K562 (cell line): Measurements from ENCODE around the gene LANCL1. TPM values are rescaled to one million over a fixed set of nuclear protein-coding genes. Genes with fewer than 3 reads are reported as not detected.

ENCODE experiments used
- ATAC-seq: fragments of 200-7000 bp; cut with Tn5 transposase; 3 replicates; pipeline ENCODE4 v1.9.1; 2020; ENCODE audit warnings: moderate library complexity
- BruUV-seq: library from RNA; stranded (reverse); fragments of 400-500 nt; replicated peaks from 2 replicates; lab custom pipeline; 2021; lab: Mats Ljungman, UMichigan
- CTCF ChIA-PET: fragments of 300-600 bp; formaldehyde crosslinking; extraction: SDS; loops from one replicate; lab custom pipeline; 2021; ENCODE audit warnings: low intra/inter-chr PET ratio; lab: Yijun Ruan, JAX
- POLR2A ChIA-PET: fragments of 300-600, 350-650 bp; sonication (Branson Sonifier 250); formaldehyde crosslinking; extraction: SDS; loops from one replicate; lab custom pipeline; 2021; ENCODE audit warnings: antibody characterized with exemption, inconsistent platforms; lab: Yijun Ruan, JAX
- DNase-seq, 4 experiments: peaks; one replicate each; pipeline versions ENCODE4 v3.0.0 to v3.0.0-alpha.2; 2011 to 2018; ENCODE audit warnings: low spot score in 3 of 4, mixed read lengths in 3 of 4; ENCODE audit errors: extremely low read depth in 1 of 4
- FAIRE-seq: peaks from 2 replicates; lab custom pipeline; 2011; peaks lifted over from hg19 to GRCh38; lab: Jason Lieb, UNC
- H2AFZ ChIP-seq: 2 replicates; pipeline ENCODE4 v1.6.0; 2011; ENCODE audit warnings: low read depth, low read length, control low read depth, inconsistent platforms
- H3K27ac ChIP-seq: fragments of 200-600 bp; 3 replicates; pipeline ENCODE4 v1.8.0; 2011; ENCODE audit warnings: low read depth, mild to moderate bottlenecking, control low read depth, inconsistent platforms, low read length, moderate library complexity, mixed read lengths; ENCODE audit errors: extremely low read depth
- H3K27me3 ChIP-seq, 2 experiments: fragments of 300-600 bp in 1 of 2; 2 replicates in 1 of 2; 3 replicates in 1 of 2; pipeline versions ENCODE4 v1.6.0 to v1.8.0; 2011; ENCODE audit warnings: inconsistent platforms in 2 of 2, low read length in 2 of 2, mild to moderate bottlenecking in 1 of 2, mixed read lengths in 1 of 2, moderate library complexity in 1 of 2; ENCODE audit not compliant: control insufficient read depth in 2 of 2, insufficient read depth in 2 of 2
- H3K36me3 ChIP-seq: fragments of 300-600 bp; 3 replicates; pipeline ENCODE4 v1.8.0; 2011; ENCODE audit warnings: mild to moderate bottlenecking, low read length, inconsistent platforms; ENCODE audit not compliant: control insufficient read depth, insufficient read depth
- H3K4me1 ChIP-seq, 2 experiments: fragments of 200-600 bp in 1 of 2; replicated peaks in 1 of 2; 2 replicates in 1 of 2; 3 replicates in 1 of 2; pipeline versions ENCODE4 v1.5.1 to v1.8.0; 2011; ENCODE audit warnings: inconsistent platforms in 2 of 2, low read length in 2 of 2, mild to moderate bottlenecking in 1 of 2, mixed read lengths in 1 of 2, moderate library complexity in 1 of 2; ENCODE audit not compliant: control insufficient read depth in 2 of 2, insufficient read depth in 2 of 2
- H3K4me2 ChIP-seq: 2 replicates; pipeline ENCODE4 v1.6.1; 2011; ENCODE audit warnings: low read length, control low read depth, inconsistent platforms, mixed read lengths; ENCODE audit not compliant: insufficient read depth
- H3K4me3 ChIP-seq: fragments of 200-600 bp; sonication (generic), shearing (Covaris generic); 2 replicates; pipeline ENCODE4 v1.5.1; 2016; ENCODE audit warnings: control low read depth, inconsistent platforms
- H3K79me2 ChIP-seq: fragments of 200-600 bp; 3 replicates; pipeline ENCODE4 v1.8.0; 2011; ENCODE audit warnings: low read length, inconsistent platforms; ENCODE audit not compliant: control insufficient read depth, insufficient read depth
- H3K9ac ChIP-seq, 2 experiments: 2 replicates each; pipeline versions ENCODE4 v1.6.0 to v1.6.1; 2011; ENCODE audit warnings: low read depth in 2 of 2, low read length in 2 of 2, control low read depth in 1 of 2, inconsistent platforms in 1 of 2, mild to moderate bottlenecking in 1 of 2, mixed read lengths in 1 of 2; ENCODE audit not compliant: insufficient read depth in 1 of 2
- H3K9me1 ChIP-seq: one replicate; pipeline ENCODE4 v1.6.0; 2011; ENCODE audit warnings: inconsistent platforms, mild to moderate bottlenecking, low read length, moderate library complexity; ENCODE audit not compliant: control insufficient read depth, insufficient read depth
- H3K9me3 ChIP-seq: replicated peaks from 2 replicates; pipeline ENCODE4 v1.5.1; 2011; ENCODE audit warnings: low read depth, low read length, inconsistent platforms; ENCODE audit not compliant: control insufficient read depth, insufficient read depth
- H4K20me1 ChIP-seq: replicated peaks from 2 replicates; pipeline ENCODE4 v1.6.1; 2011; ENCODE audit warnings: low read length, inconsistent platforms, mixed read lengths; ENCODE audit not compliant: control insufficient read depth, insufficient read depth
- CBFA2T2 ChIP-seq: fragments of 450-650 bp; conservative IDR thresholded peaks from 2 replicates; pipeline ENCODE4 v1.6.1; 2017; ENCODE audit warnings: mild to moderate bottlenecking
- E2F5 ChIP-seq: sonication (generic); formaldehyde crosslinking; IDR thresholded peaks from 2 replicates; pipeline ENCODE4 v1.8.0; 2022; ENCODE audit warnings: mild to moderate bottlenecking, missing genetic modification reagents
- HDGF ChIP-seq: fragments of 450-650 bp; IDR thresholded peaks from 2 replicates; pipeline ENCODE4 v1.6.1; 2016
- IRF9 ChIP-seq: fragments of 450-650 bp; IDR thresholded peaks from 2 replicates; pipeline ENCODE4 v1.6.1; 2016; ENCODE audit warnings: missing biosample characterization, missing genetic modification characterization
- JUN ChIP-seq, 2 experiments: sonication (generic) in 1 of 2; formaldehyde crosslinking in 1 of 2; IDR thresholded peaks; 2 replicates each; pipeline versions ENCODE4 v1.6.1 to v1.8.0; 2012 to 2022; ENCODE audit warnings: borderline replicate concordance in 2 of 2, mild to moderate bottlenecking in 2 of 2, improper control_type of control experiment in 1 of 2, low read depth in 1 of 2, low read length in 1 of 2, missing genetic modification reagents in 1 of 2
- OTX1 ChIP-seq: fragments of 450-650 bp; formaldehyde crosslinking; IDR thresholded peaks from 2 replicates; pipeline ENCODE4 v1.4.0; 2022; ENCODE audit warnings: mild to moderate bottlenecking
- RBM25 ChIP-seq: fragments of 200-400 bp; formaldehyde crosslinking; IDR thresholded peaks from 2 replicates; pipeline ENCODE4 v1.6.1; 2018; ENCODE audit warnings: low read length, low read depth, moderate library complexity; ENCODE audit not compliant: severe bottlenecking
- SMARCE1 ChIP-seq: fragments of 450-650 bp; IDR thresholded peaks from 2 replicates; pipeline ENCODE4 v1.7.1; 2016; ENCODE audit warnings: mild to moderate bottlenecking
- YY1 ChIP-seq, 3 experiments: IDR thresholded peaks; 2 replicates each; pipeline ENCODE4 v1.6.1; 2011; ENCODE audit warnings: low read length in 2 of 3, mild to moderate bottlenecking in 2 of 3, moderate library complexity in 2 of 3, borderline replicate concordance in 1 of 3, control low read depth in 1 of 3, low read depth in 1 of 3; ENCODE audit not compliant: insufficient read depth in 3 of 3, insufficient replicate concordance in 2 of 3, control insufficient read depth in 1 of 3, insufficient read length in 1 of 3; ENCODE audit errors: extremely low read depth in 1 of 3
- ZBED1 ChIP-seq: IDR thresholded peaks from 2 replicates; pipeline ENCODE4 v1.6.1; 2014
- ZNF449 ChIP-seq: fragments of 250-450 bp; sonication (Bioruptor Pico); IDR thresholded peaks from 2 replicates; pipeline ENCODE4 v1.8.0; 2022; ENCODE audit warnings: moderate library complexity, mild to moderate bottlenecking, inconsistent platforms
- in situ Hi-C: fragments of 300-500 bp; cut with MboI; formaldehyde crosslinking; loops from 4 replicates; pipeline ENCODE4 v1.15.0; 2018; ENCODE audit warnings: inconsistent platforms, mixed read lengths
- intact Hi-C: fragments of 100-400 bp; cut with micrococcal nuclease; formaldehyde crosslinking; loops from 2 replicates; pipeline ENCODE4 v1.14.2; 2022
- polyA plus RNA-seq, 8 experiments: library from polyadenylated mRNA; depleted of rRNA in 4 of 8; stranded (reverse) in 5 of 8; unstranded in 3 of 8; fragments of >200 nt; fragmentation: Nextera tagmentation in 2 of 8; fragmentation: Illumina TruSeq in 1 of 8; extraction: Ambion mirVana in 2 of 8; extraction: Trizol in 1 of 8; gene quantifications; 2 replicates each; pipeline versions ENCODE4 v1.2.1 to v1.2.3, GENCODE V29; 2011 to 2014; ENCODE audit warnings: inconsistent platforms in 1 of 8, missing spikeins in 1 of 8
- total RNA-seq, 7 experiments: library from RNA; depleted of rRNA in 6 of 7; stranded (reverse); fragments of >200 nt in 6 of 7; fragmentation: Illumina TruSeq in 2 of 7; extraction: Trizol in 2 of 7; gene quantifications; 2 replicates each; pipeline versions ENCODE4 v1.2.1 to v1.2.3, GENCODE V29; 2011 to 2021; ENCODE audit warnings: low replicate concordance in 1 of 7
- TF ChIP-seq, protein P1 (sequence below): fragments of 250-450 bp; sonication (Bioruptor Pico); IDR thresholded peaks from 2 replicates; pipeline ENCODE4 v1.8.0; 2022; ENCODE audit warnings: inconsistent platforms, mild to moderate bottlenecking, moderate library complexity, borderline replicate concordance
- TF ChIP-seq, protein P2 (sequence below): sonication (generic); IDR thresholded peaks from 2 replicates; pipeline ENCODE4 v1.6.1; 2016

Gene LANCL1
- total and polyA plus RNA-seq, 9 of the 15 experiments (the other 6 are each of a cell fraction or from before 2014, with no cell fraction given) = 15.3 to 56.3 (median 30.1) TPM

DNA sequence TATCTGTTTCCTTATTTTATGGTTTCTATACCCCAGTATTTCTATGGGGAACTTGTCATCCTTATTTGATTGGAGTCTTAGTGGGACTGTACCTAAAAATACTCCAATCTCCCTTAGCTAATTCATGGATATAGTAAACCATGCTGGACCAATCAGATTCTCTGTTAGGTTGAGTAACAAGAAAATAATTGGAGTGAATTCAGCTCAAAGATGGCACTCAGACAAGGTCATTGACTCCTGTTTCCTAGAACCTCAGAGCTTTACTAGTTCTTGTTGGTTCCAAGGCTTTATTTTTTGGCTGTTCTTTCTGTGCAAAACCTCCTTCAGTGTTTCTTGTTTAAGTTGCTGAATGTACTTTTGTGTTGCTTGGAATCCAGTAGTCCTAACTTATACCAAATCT lies 48.0 kb upstream of the LANCL1 start:
- Histone ChIP-seq H2AFZ (no peak overlapping the region), H3K9me3 (no peaks in the 10 kb centered on the region), H4K20me1 (no peaks in the 10 kb centered on the region), H3K27me3 (no peaks in the 10 kb centered on the region), H3K9me1 (no peaks in the 10 kb centered on the region), H3K4me3 (no peak overlapping the region), H3K4me1 (no peaks in the 10 kb centered on the region), H3K4me2 (no peak overlapping the region), H3K27ac (no peak overlapping the region), H3K36me3 (no peaks in the 10 kb centered on the region), H3K9ac (no peak overlapping the region), H3K79me2 (no peaks in the 10 kb centered on the region)
- in situ Hi-C loops = no loop called here
- CTCF ChIA-PET = no interaction called here
- POLR2A ChIA-PET = interaction anchor here (0.6 kb wide), 1 partner anchor 1045 kb away, joined by 4 read pairs; no protein-coding TSS in a partner anchor
- BruUV-seq = no TSS peak
- intact Hi-C loops = no loop called here
- DNase-seq (no peak), ATAC-seq (no peak), FAIRE-seq (no peak)
- TF ChIP-seq OTX1 (no peak), IRF9 (tag) (no peak), E2F5 (no peak), JUN (IDR thresholded peaks at IDR 0.05; ENCODE audit: borderline replicate concordance, low read depth, low read length) (no peak), JUN (CRISPR knock-in tag; IDR thresholded peaks at IDR 0.05; ENCODE audit: borderline replicate concordance) (no peak), RBM25 (no peak), CBFA2T2 (no peak), ZNF449 (CRISPR knock-in tag) (no peak), ZBED1 (no peak), YY1 (IDR thresholded peaks at IDR 0.05; ENCODE audit: borderline replicate concordance in 1 of 3, control insufficient read depth in 1 of 3, extremely low read depth in 1 of 3, insufficient read depth in 3 of 3, insufficient read length in 1 of 3, insufficient replicate concordance in 2 of 3, low read depth in 1 of 3, low read length in 2 of 3) (no peak), SMARCE1 (no peak), HDGF (no peak)
- TF ChIP-seq, protein P1, sequence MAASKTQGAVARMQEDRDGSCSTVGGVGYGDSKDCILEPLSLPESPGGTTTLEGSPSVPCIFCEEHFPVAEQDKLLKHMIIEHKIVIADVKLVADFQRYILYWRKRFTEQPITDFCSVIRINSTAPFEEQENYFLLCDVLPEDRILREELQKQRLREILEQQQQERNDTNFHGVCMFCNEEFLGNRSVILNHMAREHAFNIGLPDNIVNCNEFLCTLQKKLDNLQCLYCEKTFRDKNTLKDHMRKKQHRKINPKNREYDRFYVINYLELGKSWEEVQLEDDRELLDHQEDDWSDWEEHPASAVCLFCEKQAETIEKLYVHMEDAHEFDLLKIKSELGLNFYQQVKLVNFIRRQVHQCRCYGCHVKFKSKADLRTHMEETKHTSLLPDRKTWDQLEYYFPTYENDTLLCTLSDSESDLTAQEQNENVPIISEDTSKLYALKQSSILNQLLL (CRISPR knock-in tag) = no peak
- TF ChIP-seq, protein P2, sequence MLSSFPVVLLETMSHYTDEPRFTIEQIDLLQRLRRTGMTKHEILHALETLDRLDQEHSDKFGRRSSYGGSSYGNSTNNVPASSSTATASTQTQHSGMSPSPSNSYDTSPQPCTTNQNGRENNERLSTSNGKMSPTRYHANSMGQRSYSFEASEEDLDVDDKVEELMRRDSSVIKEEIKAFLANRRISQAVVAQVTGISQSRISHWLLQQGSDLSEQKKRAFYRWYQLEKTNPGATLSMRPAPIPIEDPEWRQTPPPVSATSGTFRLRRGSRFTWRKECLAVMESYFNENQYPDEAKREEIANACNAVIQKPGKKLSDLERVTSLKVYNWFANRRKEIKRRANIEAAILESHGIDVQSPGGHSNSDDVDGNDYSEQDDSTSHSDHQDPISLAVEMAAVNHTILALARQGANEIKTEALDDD = no peak
